Body of pancreas (tissue), 4 donors: Measurements from ENCODE around the gene KLF9. TPM values are rescaled to one million over a fixed set of nuclear protein-coding genes. Genes with fewer than 3 reads are reported as not detected.

Source experiments
- ATAC-seq: fragments of 150-250 bp; one replicate; pipeline ENCODE4 v1.9.1; 2016
- DNase-seq, 4 donors: peaks; one replicate each; pipeline ENCODE4 v3.0.0-alpha.2; 2019
- H3K27ac ChIP-seq, 4 donors: fragments of 200-600 bp; sonication (generic); 1 replicate in 3 of 4; 2 replicates in 1 of 4; pipeline versions ENCODE4 v1.5.1 to v1.6.1; 2016 to 2019; ENCODE audit warnings: mild to moderate bottlenecking in 1 of 4, mixed read lengths in 1 of 4, moderate library complexity in 1 of 4
- H3K27me3 ChIP-seq, 2 donors: fragments of 200-600 bp; sonication (generic); one replicate each; pipeline ENCODE4 v1.6.0; 2016; ENCODE audit warnings: mild to moderate bottlenecking in 1 of 2
- H3K36me3 ChIP-seq, 2 donors: fragments of 200-600 bp; sonication (generic); replicated peaks in 1 of 2; 2 replicates each; pipeline ENCODE4 v1.5.1; 2016; ENCODE audit warnings: low read depth in 2 of 2; ENCODE audit not compliant: insufficient read depth in 1 of 2
- H3K4me1 ChIP-seq: fragments of 200-600 bp; sonication (generic); one replicate; pipeline ENCODE4 v1.6.0; 2016
- H3K4me3 ChIP-seq, 2 donors: fragments of 200-600 bp; sonication (generic); 1 replicate in 1 of 2; 2 replicates in 1 of 2; pipeline ENCODE4 v1.5.1; 2016 to 2019
- H3K9me3 ChIP-seq, 3 donors: fragments of 200-600 bp; sonication (generic); 1 replicate in 2 of 3; 2 replicates in 1 of 3; pipeline ENCODE4 v1.5.1; 2016
- POLR2A ChIP-seq, 3 donors: fragments of 450-650 bp; IDR thresholded peaks; one replicate each; pipeline ENCODE4 v1.6.1; 2016; ENCODE audit warnings: antibody characterized with exemption in 3 of 3, mild to moderate bottlenecking in 2 of 3
- WGBS, 2 donors: methylation state at CpG; one replicate each; pipeline ENCODE4 v1.1.5; 2017; 5-methylcytosine and 5-hydroxymethylcytosine counted together
- intact Hi-C: fragments of 100-400 bp; cut with DNase I; formaldehyde crosslinking; loops from one replicate; pipeline ENCODE4 v1.15.1; 2023
- total RNA-seq, 2 donors: library from RNA; depleted of rRNA; stranded (reverse); fragments of >200 nt; gene quantifications; one replicate each; pipeline ENCODE4 v1.1.0, GENCODE V29; 2016
- TF ChIP-seq, protein P1 (sequence below), 7 experiments: fragments of 450-650 bp in 4 of 7; fragments of 200-600 bp in 3 of 7; sonication (generic) in 3 of 7; IDR thresholded peaks; one replicate each; pipeline ENCODE4 v1.5.1; 2016 to 2019; ENCODE audit warnings: antibody characterized with exemption in 7 of 7

KLF9 gene
- total RNA-seq, 2 donors from 2014 or later: 38.1 to 63.6 TPM

DNA sequence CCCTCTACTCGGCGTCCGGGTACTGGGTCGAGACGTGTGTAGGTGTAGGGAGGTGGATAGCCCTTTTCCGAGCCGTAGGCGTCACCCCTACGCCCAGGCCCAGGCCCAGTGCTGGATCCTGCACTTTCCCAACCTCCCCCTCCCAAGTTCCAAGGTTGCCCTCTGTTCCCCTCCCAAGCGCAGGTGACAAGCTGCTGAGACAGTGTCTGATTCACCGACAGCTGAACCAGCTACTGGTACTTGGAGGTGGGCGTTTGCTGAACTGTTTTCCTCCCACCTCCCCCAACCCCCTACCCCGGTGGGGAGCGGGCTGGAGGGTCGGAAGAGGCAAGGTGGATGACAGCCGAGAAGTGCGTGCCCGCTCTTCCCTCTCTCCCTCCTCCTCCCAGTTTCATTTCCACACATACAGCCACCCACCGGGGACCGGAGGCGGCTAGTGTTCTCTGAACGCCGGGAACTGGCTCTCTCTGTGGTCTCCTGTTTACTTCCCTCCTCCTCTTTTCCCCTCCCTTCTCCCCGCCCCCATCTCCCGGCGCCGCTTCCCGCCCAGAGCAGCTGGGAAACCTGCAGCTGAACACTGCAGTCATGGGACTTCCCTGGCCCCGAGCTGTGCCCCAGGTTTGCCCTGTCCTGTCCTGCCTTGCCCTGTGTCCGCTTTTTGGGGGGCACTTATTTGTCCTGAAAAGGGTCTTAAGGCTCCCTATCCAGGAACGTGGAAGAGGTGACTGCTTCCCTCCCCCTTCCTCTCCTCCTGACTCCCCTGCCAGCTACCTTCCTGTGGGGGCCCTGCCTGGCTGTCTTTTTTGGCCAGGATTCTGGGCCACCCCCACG, 6.2 kb upstream of the KLF9 start:
- H3K27me3 ChIP-seq: no peaks in the 10 kb centered on the region
- no peaks in the 10 kb centered on the region for H3K36me3 ChIP-seq
- H3K4me3 ChIP-seq: peak overlapping the region in 1 of 2 donors; percentile 5
- WGBS, 2 donors: 1% methylated on average over 28 to 32 of the region's 32 CpGs
- no peak for TF ChIP-seq POLR2A (IDR thresholded peaks at IDR 0.05)
- TF ChIP-seq, protein P1, sequence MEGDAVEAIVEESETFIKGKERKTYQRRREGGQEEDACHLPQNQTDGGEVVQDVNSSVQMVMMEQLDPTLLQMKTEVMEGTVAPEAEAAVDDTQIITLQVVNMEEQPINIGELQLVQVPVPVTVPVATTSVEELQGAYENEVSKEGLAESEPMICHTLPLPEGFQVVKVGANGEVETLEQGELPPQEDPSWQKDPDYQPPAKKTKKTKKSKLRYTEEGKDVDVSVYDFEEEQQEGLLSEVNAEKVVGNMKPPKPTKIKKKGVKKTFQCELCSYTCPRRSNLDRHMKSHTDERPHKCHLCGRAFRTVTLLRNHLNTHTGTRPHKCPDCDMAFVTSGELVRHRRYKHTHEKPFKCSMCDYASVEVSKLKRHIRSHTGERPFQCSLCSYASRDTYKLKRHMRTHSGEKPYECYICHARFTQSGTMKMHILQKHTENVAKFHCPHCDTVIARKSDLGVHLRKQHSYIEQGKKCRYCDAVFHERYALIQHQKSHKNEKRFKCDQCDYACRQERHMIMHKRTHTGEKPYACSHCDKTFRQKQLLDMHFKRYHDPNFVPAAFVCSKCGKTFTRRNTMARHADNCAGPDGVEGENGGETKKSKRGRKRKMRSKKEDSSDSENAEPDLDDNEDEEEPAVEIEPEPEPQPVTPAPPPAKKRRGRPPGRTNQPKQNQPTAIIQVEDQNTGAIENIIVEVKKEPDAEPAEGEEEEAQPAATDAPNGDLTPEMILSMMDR (IDR thresholded peaks at IDR 0.05): no peak
- H3K4me1 ChIP-seq: peaks cover 56% of the 10 kb centered on the region
- intact Hi-C loops: no loop called here
- no peaks in the 10 kb centered on the region for H3K9me3 ChIP-seq
- peak overlapping the region; percentile 100 for H3K27ac ChIP-seq
- DNase-seq (peak; percentile 97), ATAC-seq (peak; percentile 45)

GRCh38 chr9:70419556-70420440, 5.3 kb upstream of the KLF9 start:
- WGBS, 2 donors: 1% methylated on average over 50 to 59 of the region's 60 CpGs
- H3K27me3 ChIP-seq: no peaks in the 10 kb centered on the region
- H3K4me3 ChIP-seq: no peak overlapping the region
- H3K27ac ChIP-seq: peak overlapping the region; percentile 100
- intact Hi-C loops: no loop called here
- DNase-seq (peak; percentile 97 to 98 (median 98)), ATAC-seq (peak; percentile 59)
- no peak for TF ChIP-seq POLR2A (IDR thresholded peaks at IDR 0.05)
- TF ChIP-seq, protein P1 (IDR thresholded peaks at IDR 0.05): no peak
- H3K4me1 ChIP-seq: peaks cover 65% of the 10 kb centered on the region
- H3K9me3 ChIP-seq: no peaks in the 10 kb centered on the region
- H3K36me3 ChIP-seq: no peaks in the 10 kb centered on the region

DNA sequence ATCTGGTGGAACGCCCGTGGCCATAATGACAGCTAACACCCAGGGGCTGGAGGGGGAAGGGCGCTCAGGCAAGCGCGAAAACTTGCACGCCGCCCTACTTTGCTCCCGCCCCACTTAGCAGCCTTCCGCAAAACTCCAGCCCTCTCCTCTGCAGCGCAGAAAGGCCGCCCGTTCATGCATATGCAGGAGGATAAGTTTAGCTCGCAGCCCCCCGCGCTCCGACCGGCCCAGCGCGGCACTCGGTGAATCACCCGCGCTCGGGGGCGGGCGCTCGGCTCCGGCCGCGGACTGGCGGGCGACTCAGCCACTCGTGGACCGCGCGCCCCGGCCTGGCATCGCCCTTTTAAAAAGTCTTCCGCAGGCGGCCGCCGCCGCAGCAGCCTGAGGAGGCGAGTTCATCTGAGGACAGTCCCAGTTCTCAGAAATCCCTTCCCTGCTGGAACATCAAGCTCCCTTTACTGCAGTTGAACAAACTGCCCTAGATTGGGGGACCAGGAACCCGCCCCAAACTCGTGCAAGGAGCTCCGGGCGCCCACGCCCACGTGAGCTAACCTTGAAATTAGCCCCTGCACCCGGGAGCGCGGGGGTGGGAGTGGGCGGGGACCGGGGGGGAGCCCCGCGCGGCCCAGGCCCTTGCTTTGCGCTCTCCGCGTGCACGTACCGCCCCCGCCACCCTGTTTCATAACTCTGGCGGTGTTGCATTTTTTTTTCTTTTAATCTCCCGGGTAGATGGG, 4.5 kb upstream of the KLF9 start:
- no peaks in the 10 kb centered on the region for H3K9me3 ChIP-seq
- DNase-seq: peak; percentile 96 to 99 (median 96)
- H3K4me1 ChIP-seq: peaks cover 67% of the 10 kb centered on the region
- 0 to 1% methylated on average over 28 to 65 of the region's 65 CpGs for WGBS, 2 donors
- no peak overlapping the region for H3K4me3 ChIP-seq
- H3K27me3 ChIP-seq: no peaks in the 10 kb centered on the region
- peak; percentile 49 for ATAC-seq
- peak overlapping the region; percentile 100 for H3K27ac ChIP-seq
- TF ChIP-seq, protein P1 (IDR thresholded peaks at IDR 0.05): no peak
- no peak for TF ChIP-seq POLR2A (IDR thresholded peaks at IDR 0.05)
- H3K36me3 ChIP-seq: no peaks in the 10 kb centered on the region
- intact Hi-C loops: no loop called here

DNA sequence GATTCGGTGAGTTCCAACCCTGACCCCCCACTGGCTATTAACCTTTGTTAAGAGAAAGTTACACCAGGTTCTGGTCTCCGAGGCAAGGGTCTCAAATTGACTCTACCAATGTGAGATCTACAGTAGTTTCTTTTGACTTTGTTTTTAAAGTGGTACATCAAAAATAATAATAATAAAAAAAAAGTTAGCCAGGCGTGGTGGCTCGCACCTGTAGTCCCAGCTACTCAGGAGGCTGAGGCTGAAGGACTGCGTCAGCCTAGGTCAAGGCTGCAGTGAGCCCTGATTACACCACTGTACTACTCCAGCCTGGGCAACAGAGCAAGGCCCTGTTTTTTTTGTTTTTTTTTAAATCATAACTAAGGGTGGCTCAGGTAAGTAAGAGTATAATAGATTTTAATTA, 1.0 kb upstream of the KLF9 start:
- TF ChIP-seq, protein P1 (IDR thresholded peaks at IDR 0.05): no peak
- no peak for TF ChIP-seq POLR2A (IDR thresholded peaks at IDR 0.05)
- Histone ChIP-seq H3K27ac (peak overlapping the region; percentile 97 to 100 (median 100)), H3K27me3 (no peaks in the 10 kb centered on the region), H3K36me3 (no peaks in the 10 kb centered on the region), H3K4me1 (peaks cover 45% of the 10 kb centered on the region), H3K9me3 (no peaks in the 10 kb centered on the region), H3K4me3 (no peak overlapping the region)
- intact Hi-C loops: no loop called here
- WGBS, 2 donors: 72 to 79% methylated on average over 5 of the region's 5 CpGs
- DNase-seq (no peak), ATAC-seq (no peak)
